Measurements from ENCODE around the gene KCNE3.
"Not testable (repeated sequence)": the region's sequence is repeated elsewhere in the genome, so short reads cannot be mapped to it uniquely, and the experiment has no call there.

The KCNE3 gene

GRCh38 chr11:74443071-74443864 lies 24.1 kb downstream of the KCNE3 start:
- DNase-seq (ENCODE audit: low read depth in 2 of 2) = no peak

GRCh38 chr11:74442636-74443035 lies 24.7 kb downstream of the KCNE3 start:
- no peak for DNase-seq (ENCODE audit: low read depth in 2 of 2)

GRCh38 chr11:74438681-74439080 lies 28.7 kb downstream of the KCNE3 start:
- DNase-seq (ENCODE audit: low read depth in 2 of 2) = no peak

- DNase-seq (ENCODE audit: low read depth in 2 of 2) = no peak
Observed at GRCh38 chr11:74437441-74438042, 29.8 kb downstream of the KCNE3 start.

GRCh38 chr11:74434528-74434927 lies 32.8 kb downstream of the KCNE3 start:
- DNase-seq (ENCODE audit: low read depth in 2 of 2) = no peak

- no peak for DNase-seq (ENCODE audit: low read depth in 2 of 2)
Observed at GRCh38 chr11:74429205-74429604, 38.1 kb downstream of the KCNE3 start.

GRCh38 chr11:74427384-74427886 lies 39.9 kb downstream of the KCNE3 start:
- DNase-seq (ENCODE audit: low read depth in 2 of 2) = no peak

GRCh38 chr11:74425100-74425499 lies 42.2 kb downstream of the KCNE3 start:
- no peak for DNase-seq (ENCODE audit: low read depth in 2 of 2)

GRCh38 chr11:74418509-74418895 lies 48.8 kb downstream of the KCNE3 start:
- no peak for DNase-seq (ENCODE audit: low read depth in 2 of 2)

- no peak for DNase-seq (ENCODE audit: low read depth in 2 of 2)
Observed at GRCh38 chr11:74417860-74418508, 49.4 kb downstream of the KCNE3 start.

GRCh38 chr11:74417379-74417804 lies 50.0 kb downstream of the KCNE3 start:
- DNase-seq (ENCODE audit: low read depth in 2 of 2) = no peak

GRCh38 chr11:74416974-74417373 lies 50.4 kb downstream of the KCNE3 start:
- DNase-seq (ENCODE audit: low read depth in 2 of 2) = not testable (repeated sequence)

GRCh38 chr11:74412733-74413359 lies 54.5 kb downstream of the KCNE3 start:
- no peak for DNase-seq (ENCODE audit: low read depth in 2 of 2)

GRCh38 chr11:74412321-74412720 lies 55.0 kb downstream of the KCNE3 start:
- DNase-seq (ENCODE audit: low read depth in 2 of 2) = no peak

GRCh38 chr11:74409633-74410032 lies 57.7 kb downstream of the KCNE3 start:
- DNase-seq (ENCODE audit: low read depth in 2 of 2) = no peak

Measured in stimulated activated CD4-positive, alpha-beta T cell treated with anti-CD3 and anti-CD28 coated beads, Interleukin-1b, Interleukin-23, amount 100 ng/mL, for 1 hour (primary cell).